ENCODE data around the gene SMYD3. TPM values are rescaled to one million over a fixed set of nuclear protein-coding genes. Genes with fewer than 3 reads are reported as not detected.

The SMYD3 gene
- polyA plus RNA-seq, 1 donor: 7.1 TPM

DNA sequence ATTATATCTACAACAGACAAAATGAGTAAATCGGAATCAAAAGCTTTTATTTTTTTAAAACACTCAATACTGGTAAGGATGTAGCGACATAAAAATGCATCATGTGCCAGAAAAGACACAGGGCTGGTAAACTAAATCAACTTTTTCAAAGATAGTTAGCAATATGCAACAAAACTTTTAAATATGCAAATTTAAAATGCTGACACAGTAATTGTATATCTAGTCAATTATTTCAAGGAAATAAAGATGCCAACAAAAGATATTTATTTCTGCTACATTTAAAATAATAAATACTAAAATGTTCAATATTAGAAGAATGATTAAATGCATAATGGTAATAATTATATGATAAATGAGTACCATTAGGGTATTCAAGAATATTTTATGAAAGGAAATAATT is 295.1 kb downstream of the SMYD3 start:
- no peak for DNase-seq

DNA sequence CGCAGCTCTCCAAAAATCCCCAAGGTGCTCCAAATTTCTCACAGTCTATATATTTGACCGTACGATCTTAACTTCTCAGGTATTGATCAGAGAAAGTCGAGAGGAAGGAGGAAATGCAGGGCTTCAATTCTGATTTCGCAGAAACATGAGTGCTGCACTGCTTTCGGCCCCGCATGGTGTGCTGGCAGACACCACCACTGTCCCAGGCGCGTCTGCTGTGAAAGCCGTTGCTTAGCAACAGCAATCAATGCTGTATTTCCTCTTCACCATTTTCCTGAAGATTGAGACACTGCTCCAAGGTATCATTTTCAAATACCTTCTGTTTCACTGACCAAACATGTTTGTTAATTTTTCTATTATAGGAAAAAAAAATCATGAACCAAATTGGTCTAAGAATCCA is 296.3 kb downstream of the SMYD3 start:
- no peak for DNase-seq

- no peak for DNase-seq
These were observed 299.0 kb downstream of the SMYD3 start for GRCh38 chr1:246208105-246208504.

DNA sequence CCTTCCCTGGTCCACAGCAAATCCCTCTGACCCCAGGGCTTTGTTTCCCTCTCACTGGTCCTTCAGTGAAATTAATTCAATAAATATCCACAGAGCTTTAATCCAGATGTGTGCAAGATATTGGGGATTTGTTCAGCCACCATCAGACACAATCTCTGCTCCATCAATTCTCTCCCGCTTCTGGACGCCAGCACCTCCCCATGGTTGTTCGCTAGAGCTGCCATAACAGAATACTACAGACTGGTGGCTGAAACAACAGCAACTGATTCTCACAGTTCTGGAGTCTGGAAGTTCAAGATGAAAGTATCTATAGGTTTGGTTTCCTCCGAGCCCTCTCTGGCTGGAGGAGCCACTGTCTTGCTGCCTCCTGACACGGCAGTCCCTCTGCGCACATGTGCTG is 303.9 kb downstream of the SMYD3 start:
- DNase-seq: no peak

GRCh38 chr1:246200738-246201137 is 306.3 kb downstream of the SMYD3 start:
- DNase-seq: no peak

GRCh38 chr1:246200225-246200624 is 306.9 kb downstream of the SMYD3 start:
- DNase-seq: no peak

DNA sequence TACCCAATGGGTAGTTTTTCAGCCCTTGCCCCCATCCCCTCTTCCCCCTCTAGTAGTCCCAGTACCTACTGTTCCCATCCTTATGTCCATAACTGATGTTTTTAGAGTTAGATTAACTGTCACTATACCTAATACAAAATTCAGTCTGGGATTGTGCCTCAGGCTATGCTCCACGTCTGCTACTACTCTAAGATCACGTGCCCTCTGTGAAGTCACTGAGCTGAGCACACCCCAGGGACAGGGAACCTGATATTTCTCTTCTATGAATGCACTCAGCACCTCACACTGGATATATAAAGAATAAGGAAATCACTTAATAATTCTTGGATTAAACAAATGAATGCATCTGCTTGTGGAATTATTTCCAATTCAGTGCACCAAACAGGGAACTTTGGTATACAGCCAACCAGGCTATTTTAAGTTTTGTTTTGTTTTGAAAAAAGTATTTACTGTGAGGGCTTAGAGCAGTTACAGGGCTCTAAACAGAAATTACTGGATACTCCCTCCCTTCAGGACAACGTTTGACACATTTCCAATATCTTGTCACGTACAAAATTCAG is 307.9 kb downstream of the SMYD3 start:
- DNase-seq: peak; percentile 43

GRCh38 chr1:246198115-246198816 is 308.8 kb downstream of the SMYD3 start:
- DNase-seq: no peak

DNA sequence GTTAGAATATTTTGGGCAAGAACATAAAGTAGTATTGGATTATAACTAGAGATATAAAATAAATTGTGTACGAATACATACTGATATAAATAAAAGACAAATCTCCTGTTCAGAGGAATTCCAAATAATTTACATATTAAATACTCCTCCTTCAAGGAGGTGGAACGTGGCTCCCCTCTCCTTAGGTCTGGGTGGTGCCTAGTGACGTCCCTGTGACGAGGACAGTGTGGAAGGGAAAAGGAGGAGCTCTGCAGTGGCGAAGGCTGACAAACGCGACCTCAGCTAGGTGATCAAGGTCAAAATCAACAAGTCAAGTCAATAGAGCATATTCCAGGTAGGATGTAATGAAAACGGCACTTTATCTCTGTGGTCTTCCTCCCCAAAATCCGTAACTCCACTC is 310.0 kb downstream of the SMYD3 start:
- no peak for DNase-seq

GRCh38 chr1:246195296-246195695 is 311.8 kb downstream of the SMYD3 start:
- DNase-seq: no peak

GRCh38 chr1:246193537-246193936 is 313.5 kb downstream of the SMYD3 start:
- no peak for DNase-seq

GRCh38 chr1:246189126-246189525 is 318.0 kb downstream of the SMYD3 start:
- no peak for DNase-seq

DNA sequence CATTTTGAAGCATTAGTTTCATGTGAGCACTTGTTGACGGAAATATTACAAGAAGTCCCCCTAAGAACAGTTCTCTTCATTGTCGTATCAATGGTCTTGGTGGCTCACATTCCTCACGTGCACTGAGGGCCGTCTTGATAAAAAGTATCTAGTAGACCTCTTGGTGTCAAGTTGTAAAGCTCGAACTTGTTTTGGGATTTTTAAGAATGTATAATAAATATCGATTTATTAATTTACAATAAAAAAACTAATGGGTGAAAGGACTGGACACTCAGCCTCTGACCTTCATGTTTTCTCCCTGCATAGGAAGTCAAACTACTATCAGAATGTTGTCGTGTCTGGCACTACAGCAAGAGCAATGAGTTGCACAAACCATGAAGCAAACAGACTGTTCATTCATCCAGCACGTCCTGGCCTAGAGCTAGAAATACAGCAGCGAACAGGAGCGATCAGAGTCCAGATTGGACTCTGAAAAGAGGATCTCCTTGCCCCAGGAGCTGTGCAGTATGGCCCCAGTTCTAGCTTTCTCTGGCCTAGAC is 319.2 kb downstream of the SMYD3 start:
- DNase-seq: no peak

DNA sequence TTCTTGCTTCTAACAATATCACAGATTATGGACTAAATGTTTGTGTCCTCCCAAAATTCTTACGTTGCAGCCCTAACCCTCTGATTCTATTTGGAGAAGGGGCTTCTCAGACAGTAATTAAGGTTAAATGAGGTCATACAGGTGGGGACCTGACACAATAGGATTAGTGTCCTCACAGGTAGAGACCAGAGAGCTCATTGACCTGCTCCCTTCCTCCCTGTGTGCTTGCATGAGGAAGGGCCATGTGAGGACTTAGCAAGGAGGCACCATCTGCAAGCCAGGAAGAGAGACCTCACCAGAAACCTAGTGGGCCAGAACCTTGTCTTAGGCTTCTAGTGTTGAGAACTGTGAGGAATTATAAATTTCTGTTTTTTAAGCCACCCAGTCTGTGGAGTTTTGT is 322.6 kb downstream of the SMYD3 start:
- DNase-seq: no peak

DNA sequence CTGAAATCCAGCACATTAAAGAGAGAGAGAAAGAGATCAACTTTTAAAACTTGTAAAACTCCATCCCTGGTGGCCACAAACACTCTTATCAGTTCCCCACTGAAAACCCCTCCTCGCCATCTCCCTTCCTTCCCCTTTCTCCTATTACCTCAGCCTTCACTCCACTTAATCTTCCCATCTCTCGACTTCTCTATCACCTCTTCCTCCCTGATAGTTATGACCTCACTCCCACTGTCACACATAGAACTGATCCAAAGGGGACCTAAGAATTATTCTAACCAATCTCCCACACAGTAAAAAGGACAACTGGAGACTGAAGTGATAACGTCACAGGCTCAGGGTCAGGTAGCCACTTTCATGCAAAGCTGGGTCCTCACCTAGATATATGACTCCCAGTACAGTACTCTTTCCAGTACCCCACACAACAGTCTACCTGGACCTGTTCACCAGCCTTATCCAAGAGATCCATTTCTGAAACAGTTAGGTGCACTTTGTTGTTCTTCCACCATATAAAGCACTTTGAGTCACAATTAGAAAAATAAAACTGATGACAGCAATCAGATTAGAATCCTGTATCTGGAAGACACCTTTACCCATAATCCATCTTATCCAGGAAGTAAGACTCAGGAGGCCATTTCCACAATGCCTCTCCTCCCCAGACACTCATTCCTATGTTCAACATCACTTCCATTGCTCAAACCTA is 324.8 kb downstream of the SMYD3 start:
- DNase-seq: no peak

- DNase-seq: no peak
These were observed 325.8 kb downstream of the SMYD3 start for GRCh38 chr1:246181241-246181640.

- DNase-seq: no peak
These were observed 327.7 kb downstream of the SMYD3 start for GRCh38 chr1:246179401-246179800.

- DNase-seq: no peak
These were observed 328.3 kb downstream of the SMYD3 start for GRCh38 chr1:246178717-246179311.

DNA sequence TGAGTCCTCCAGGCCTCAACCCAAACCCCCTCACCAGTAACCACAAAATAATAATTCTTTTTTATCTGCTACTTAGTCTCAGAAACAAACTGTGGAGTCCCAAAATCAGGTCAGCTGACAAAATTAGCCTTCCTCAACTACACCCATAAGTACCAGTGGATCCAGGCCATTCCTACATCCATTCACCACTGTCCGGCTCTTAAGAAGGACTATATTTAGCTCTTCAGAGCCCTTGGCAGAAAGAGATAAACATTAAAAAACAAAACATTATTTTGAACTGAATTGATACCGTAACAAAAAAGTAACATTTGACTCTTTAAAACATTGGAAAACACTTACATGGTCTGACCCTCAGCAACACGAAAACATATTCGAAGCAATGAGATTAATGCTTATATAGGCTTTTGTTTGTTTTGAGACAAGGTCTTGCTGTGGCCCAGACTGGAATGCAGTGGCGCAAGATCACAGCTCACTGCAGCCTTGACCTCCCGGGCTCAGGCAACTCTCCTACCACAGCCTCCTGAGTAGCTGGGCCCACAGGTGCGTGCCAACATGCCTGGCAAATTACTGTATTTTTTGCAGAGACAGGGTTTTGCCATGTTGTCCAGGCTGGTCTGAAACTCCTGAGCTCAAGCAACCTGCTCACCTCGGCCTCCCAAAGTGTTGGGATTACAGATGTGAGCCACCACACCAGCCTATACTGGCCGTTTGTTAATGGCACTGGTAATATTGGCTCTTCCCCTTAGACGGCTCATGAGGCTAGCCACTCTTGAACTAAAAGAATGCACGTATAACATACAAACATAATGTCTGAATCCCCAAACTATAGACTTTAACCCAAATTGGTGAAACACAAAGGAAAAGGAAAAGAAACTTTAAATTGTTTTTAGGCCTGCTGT is 330.7 kb downstream of the SMYD3 start:
- DNase-seq: no peak

GRCh38 chr1:246170574-246171261 is 336.4 kb downstream of the SMYD3 start:
- no peak for DNase-seq

DNA sequence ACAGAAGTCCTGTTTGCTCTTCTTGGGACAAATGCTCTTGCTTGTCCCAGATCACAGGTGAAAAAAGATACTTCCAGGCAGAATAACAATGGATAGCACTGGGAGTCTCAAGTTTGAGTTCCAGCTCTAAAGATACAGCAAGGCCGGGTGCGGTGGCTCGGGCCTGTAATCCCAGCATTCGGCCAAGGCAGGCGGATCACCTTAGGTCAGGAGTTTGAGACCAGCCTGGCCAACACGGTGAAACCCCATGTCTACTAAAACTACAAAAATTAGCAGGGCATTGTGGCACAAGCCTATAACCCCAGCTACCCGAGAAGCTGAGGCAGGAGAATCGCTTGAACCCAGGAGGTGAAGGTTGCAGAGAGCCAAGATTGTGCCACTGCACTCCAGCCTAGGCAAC is 337.6 kb downstream of the SMYD3 start:
- no peak for DNase-seq

DNA sequence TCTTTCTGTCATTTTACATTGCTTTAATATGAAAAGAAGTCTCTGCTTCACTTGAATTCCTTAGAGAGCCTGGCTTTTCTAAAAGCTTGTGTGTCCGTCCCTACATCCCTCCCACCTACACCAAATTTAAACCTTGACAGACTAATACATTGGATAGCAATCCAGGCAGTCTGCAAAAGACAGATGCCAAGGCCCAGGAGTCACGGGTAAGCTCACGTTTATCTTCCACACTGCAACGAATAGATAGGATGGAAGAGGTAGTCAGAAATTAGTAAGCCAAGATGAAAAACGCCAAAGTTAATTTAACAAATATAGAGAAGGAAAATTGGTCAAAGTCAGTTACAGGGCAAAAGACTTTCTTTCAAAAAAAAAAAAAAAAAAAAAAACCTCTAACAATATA is 338.1 kb downstream of the SMYD3 start:
- no peak for DNase-seq

All from hindlimb muscle (tissue), 1 donor.